Heart right ventricle (tissue), 16 donors: ENCODE data around the gene CFAP157. TPM values are rescaled to one million over a fixed set of nuclear protein-coding genes. Genes with fewer than 3 reads are reported as not detected.

Source experiments
- ATAC-seq, 8 donors: fragments of 200-7000 bp; cut with Tn5 transposase; one replicate each; pipeline ENCODE4 v1.9.1; 2020; ENCODE audit warnings: mild to moderate bottlenecking in 8 of 8, moderate library complexity in 8 of 8, moderate number of reproducible peaks in 1 of 8
- DNase-seq, 2 donors: peaks; one replicate each; pipeline ENCODE4 v3.0.0-alpha.2; 2020
- H3K27ac ChIP-seq, 10 donors: fragments of 200-600 bp; sonication (generic) in 2 of 10; one replicate each; pipeline versions ENCODE4 v1.5.0 to v1.8.0; 2020 to 2022; ENCODE audit warnings: mild to moderate bottlenecking in 3 of 10
- H3K27me3 ChIP-seq, 7 donors: fragments of 200-600 bp; one replicate each; pipeline ENCODE4 v1.8.0; 2021 to 2022; ENCODE audit warnings: mild to moderate bottlenecking in 2 of 7
- H3K36me3 ChIP-seq, 9 donors: fragments of 200-600 bp; sonication (generic) in 1 of 9; one replicate each; pipeline versions ENCODE4 v1.5.0 to v1.8.0; 2020 to 2022; ENCODE audit warnings: mild to moderate bottlenecking in 2 of 9
- H3K4me1 ChIP-seq, 9 donors: fragments of 200-600 bp; sonication (generic) in 1 of 9; one replicate each; pipeline versions ENCODE4 v1.5.0 to v1.8.0; 2020 to 2022; ENCODE audit warnings: mild to moderate bottlenecking in 4 of 9
- H3K4me3 ChIP-seq, 10 donors: fragments of 200-600 bp; sonication (generic) in 2 of 10; one replicate each; pipeline versions ENCODE4 v1.5.0 to v1.8.0; 2020 to 2022; ENCODE audit warnings: mild to moderate bottlenecking in 7 of 10, moderate library complexity in 2 of 10
- H3K9me3 ChIP-seq, 11 donors: fragments of 200-600 bp in 10 of 11; sonication (generic) in 2 of 11; one replicate each; pipeline versions ENCODE4 v1.5.0 to v1.8.0; 2013 to 2022; ENCODE audit warnings: mild to moderate bottlenecking in 2 of 11, control low read depth in 1 of 11, moderate library complexity in 1 of 11
- WGBS, 2 donors: extraction: QIAGEN DNeasy Blood & Tissue Kit; methylation state at CpG; one replicate each; pipeline ENCODE4 v1.1.7; 2013; ENCODE audit warnings: inconsistent platforms in 1 of 2; 5-methylcytosine and 5-hydroxymethylcytosine counted together
- intact Hi-C, 10 donors: fragments of 100-400 bp; cut with DNase I; formaldehyde crosslinking; loops; one replicate each; pipeline versions ENCODE4 v1.11.1 to v1.14.2; 2022
- polyA plus RNA-seq, 2 donors: library from polyadenylated mRNA; stranded (reverse); fragments of 200-250 nt; gene quantifications; one replicate each; pipeline ENCODE4 v1.2.3, GENCODE V29; 2013
- total RNA-seq, 10 donors: library from RNA; stranded (reverse); fragmentation: NEBNext Ultra II Directional in 3 of 10; extraction: Animal tissue kit (Norgen Biotek cat#: 25700) in 3 of 10; gene quantifications; one replicate each; pipeline versions ENCODE4 v1.2.1 to v1.2.4, GENCODE V29; 2021 to 2023
- TF ChIP-seq, protein P1 (sequence below), 9 donors: fragments of 200-600 bp; sonication (generic) in 2 of 9; IDR thresholded peaks; one replicate each; pipeline versions ENCODE4 v1.5.0 to v1.8.0; 2021 to 2022; ENCODE audit warnings: antibody characterized with exemption in 9 of 9, mild to moderate bottlenecking in 5 of 9, moderate library complexity in 1 of 9
- donor health status: Arrhythmogenic right ventricular cardiomyopathy.
- donor health status: ischemic (EF 13 %, LVEDD 7.1; RV severe dilation, severe dysfunction).
- donor health status: healthy with polysubstance abuse.
- donor health status: DM: no; HTN: yes; CAD: no.
- donor health status: DM: no; HTN: no; CAD: no.
- donor health status: ischemic (EF 25% LVEDD 6.9; RV normal size, moderate dysfunction).
- donor health status: ischemic (EF 25% LVEDD 5.7; RV mildly dilated, moderate dysfunction).
- donor health status: healthy.
- donor health status: DM: yes; HTN: yes; CAD: no.
- donor health status: Ischemic cardiomyopathy.
- donor health status: ischemic (EF 35%, LVEDD 5.7; RV mildly dilated, moderate dysfunction).
- donor health status: nonischemic (EF 11% LVEDD 7.7; RV severe dilation, severe dysfunction).
- donor health status: DM: yes; HTN: yes; CAD: no.
- donor health status: PGD.
- donor health status: ischemic (EF 29% LVEDD 5.4; RV normal size, mild dysfunction).
- donor health status: nonischemic (EF 23%, LVEDD 6.1; RV moderate dilation, normal function).

The CFAP157 gene
- total and polyA plus RNA-seq, 12 donors = 0.10 to 0.19 (median 0.14) TPM; not detected in 8

DNA sequence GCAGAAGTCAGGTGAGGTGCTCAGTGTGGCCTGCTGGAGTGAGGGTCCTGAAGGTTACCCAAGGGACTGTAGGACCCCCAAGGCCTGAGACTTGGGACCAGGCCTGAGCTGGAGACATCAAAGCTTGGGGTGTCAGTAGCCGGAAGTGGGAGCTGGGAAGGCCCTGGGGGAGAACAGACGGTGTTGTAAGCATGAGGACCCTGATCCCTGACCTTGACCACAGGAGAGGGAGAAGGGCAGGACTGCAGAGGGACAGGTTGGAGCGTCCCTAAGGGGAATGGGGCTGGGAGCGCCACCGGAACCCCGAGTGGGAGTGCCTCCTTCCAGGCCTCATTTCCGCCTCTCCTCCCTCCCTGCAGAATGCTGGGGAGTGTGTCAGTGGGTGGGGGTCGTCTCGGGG lies 9.6 kb downstream of the CFAP157 start:
- H3K9me3 ChIP-seq = no peaks in the 10 kb centered on the region
- peaks cover 5 to 23% (median 18%) of the 10 kb centered on the region in 9 donors for H3K4me1 ChIP-seq
- no peak for ATAC-seq
- H3K27me3 ChIP-seq = no peaks in the 10 kb centered on the region
- no peak for DNase-seq
- H3K36me3 ChIP-seq = no peaks in the 10 kb centered on the region
- H3K27ac ChIP-seq = peak overlapping the region; percentile 4 to 91 (median 84)
- TF ChIP-seq, protein P1, sequence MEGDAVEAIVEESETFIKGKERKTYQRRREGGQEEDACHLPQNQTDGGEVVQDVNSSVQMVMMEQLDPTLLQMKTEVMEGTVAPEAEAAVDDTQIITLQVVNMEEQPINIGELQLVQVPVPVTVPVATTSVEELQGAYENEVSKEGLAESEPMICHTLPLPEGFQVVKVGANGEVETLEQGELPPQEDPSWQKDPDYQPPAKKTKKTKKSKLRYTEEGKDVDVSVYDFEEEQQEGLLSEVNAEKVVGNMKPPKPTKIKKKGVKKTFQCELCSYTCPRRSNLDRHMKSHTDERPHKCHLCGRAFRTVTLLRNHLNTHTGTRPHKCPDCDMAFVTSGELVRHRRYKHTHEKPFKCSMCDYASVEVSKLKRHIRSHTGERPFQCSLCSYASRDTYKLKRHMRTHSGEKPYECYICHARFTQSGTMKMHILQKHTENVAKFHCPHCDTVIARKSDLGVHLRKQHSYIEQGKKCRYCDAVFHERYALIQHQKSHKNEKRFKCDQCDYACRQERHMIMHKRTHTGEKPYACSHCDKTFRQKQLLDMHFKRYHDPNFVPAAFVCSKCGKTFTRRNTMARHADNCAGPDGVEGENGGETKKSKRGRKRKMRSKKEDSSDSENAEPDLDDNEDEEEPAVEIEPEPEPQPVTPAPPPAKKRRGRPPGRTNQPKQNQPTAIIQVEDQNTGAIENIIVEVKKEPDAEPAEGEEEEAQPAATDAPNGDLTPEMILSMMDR (IDR thresholded peaks at IDR 0.05) = no peak
- H3K4me3 ChIP-seq = peak overlapping the region in 9 of 10 donors; percentile 52 to 95 (median 83)
- intact Hi-C loops = loop anchor here in 3 of 10 donors (5.0 kb wide), 1 partner anchor 104 kb away; the partner anchor contains the start of gene STXBP1 (in 3 of the 3)
- 75 to 81% methylated on average over 9 of the region's 9 CpGs for WGBS, 2 donors

DNA sequence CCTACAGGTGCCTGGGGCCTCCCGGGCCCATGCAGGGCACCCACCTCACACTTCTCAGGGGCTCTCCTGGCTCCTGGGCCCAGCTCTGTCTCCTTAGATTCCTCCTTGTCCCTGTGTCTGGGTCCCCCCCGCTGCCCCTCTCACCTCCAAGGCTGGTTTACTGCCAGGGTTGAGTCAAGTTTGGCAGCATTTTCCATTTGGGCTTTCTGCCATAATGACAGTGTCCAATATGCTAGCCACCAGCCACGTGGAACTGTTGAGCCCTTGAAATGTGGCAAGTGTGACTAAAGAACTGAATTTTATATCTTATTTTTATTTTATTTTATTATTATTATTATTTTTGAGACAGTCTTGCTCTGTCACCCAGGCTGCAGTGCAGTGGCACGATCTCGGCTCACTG lies 11.0 kb downstream of the CFAP157 start:
- TF ChIP-seq, protein P1 (IDR thresholded peaks at IDR 0.05) = no peak
- H3K27me3 ChIP-seq = no peaks in the 10 kb centered on the region
- peaks cover 5 to 23% (median 18%) of the 10 kb centered on the region in 9 donors for H3K4me1 ChIP-seq
- H3K9me3 ChIP-seq = no peaks in the 10 kb centered on the region
- WGBS, 2 donors = 74 to 77% methylated on average over 5 of the region's 5 CpGs
- ATAC-seq (no peak), DNase-seq (no peak)
- intact Hi-C loops = loop anchor here in 3 of 10 donors (5.0 kb wide), 1 partner anchor 105 kb away; the partner anchor contains the start of gene STXBP1 (in 3 of the 3)
- no peak overlapping the region for H3K4me3 ChIP-seq
- H3K36me3 ChIP-seq = no peaks in the 10 kb centered on the region
- H3K27ac ChIP-seq = peak overlapping the region in 3 of 10 donors; percentile 35 to 41 (median 37)

DNA sequence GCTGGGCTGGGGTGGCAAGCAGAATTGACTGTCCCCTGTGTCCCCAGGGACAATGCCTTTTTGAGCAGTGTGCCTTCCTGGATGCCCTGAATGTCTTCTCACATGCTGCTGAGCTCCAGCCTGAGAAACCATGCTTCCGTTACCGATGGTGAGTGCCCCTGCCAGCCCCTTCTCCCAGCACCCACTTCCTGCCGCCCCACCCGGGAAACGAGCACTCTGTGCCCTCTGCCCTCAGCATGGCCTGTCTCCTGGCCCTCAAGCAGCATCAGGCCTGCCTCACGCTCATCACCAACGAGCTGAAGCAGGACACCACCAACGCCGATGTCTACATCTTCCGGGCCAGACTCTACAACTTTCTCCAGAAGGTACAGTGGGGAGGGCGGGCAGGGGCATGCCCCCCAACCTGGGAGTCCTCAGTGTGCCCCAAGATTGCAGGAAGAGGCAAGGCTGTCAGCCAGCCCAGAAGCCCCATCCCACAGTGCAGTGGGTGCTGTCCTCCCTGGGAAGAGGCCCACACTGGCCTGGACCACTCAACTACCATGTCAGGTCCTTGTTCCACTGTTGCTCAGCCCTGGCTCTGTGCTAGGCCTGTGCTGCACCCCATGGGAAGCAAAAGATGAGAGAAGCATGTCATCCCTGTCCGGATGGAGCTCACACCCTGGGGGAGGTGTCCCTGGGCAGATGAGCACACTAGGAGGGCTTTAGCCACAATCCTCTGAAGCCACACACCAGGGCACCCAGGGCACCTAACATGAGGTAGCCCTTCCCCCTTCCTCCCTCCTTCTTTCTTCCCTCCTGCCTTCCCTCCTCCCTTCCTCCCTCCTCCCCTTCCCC lies 13.5 kb downstream of the CFAP157 start:
- 82 to 84% methylated on average over 12 of the region's 12 CpGs for WGBS, 2 donors
- H3K27ac ChIP-seq = peak overlapping the region in 1 of 10 donors; percentile 36
- no peaks in the 10 kb centered on the region for H3K9me3 ChIP-seq
- intact Hi-C loops = loop anchor here in 1 of 10 donors (10.0 kb wide), 1 partner anchor 215 kb away; no protein-coding TSS in a partner anchor
- peaks cover 0 to 25% (median 18%) of the 10 kb centered on the region in 9 donors for H3K4me1 ChIP-seq
- TF ChIP-seq, protein P1 (IDR thresholded peaks at IDR 0.05) = no peak
- H3K27me3 ChIP-seq = peaks cover 0 to 6% (median 0%) of the 10 kb centered on the region in 7 donors
- H3K4me3 ChIP-seq = no peak overlapping the region
- DNase-seq = no peak
- H3K36me3 ChIP-seq = no peaks in the 10 kb centered on the region
- ATAC-seq = no peak

DNA sequence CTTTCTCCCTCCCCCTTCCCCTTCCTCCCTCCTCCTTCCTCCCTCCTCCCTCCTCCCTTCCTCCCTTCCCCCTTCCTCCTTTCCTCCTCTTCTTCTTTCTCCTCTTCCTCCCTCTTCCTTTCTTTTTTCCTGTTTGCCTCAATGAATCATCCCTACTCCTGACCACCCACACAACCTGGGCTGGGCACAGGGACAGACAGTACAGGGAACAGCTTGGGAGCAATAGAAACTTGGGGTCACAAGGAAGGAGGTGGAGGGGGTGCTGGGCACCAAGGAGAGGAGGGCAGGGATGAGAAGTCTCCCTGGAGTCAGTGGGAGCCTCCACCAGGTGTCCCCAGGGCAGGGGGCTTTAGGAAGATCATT lies 14.1 kb downstream of the CFAP157 start:
- TF ChIP-seq, protein P1 (IDR thresholded peaks at IDR 0.05) = no peak
- H3K9me3 ChIP-seq = no peaks in the 10 kb centered on the region
- peaks cover 0 to 25% (median 18%) of the 10 kb centered on the region in 9 donors for H3K4me1 ChIP-seq
- intact Hi-C loops = loop anchor here in 1 of 10 donors (10.0 kb wide), 1 partner anchor 216 kb away; no protein-coding TSS in a partner anchor
- DNase-seq (no peak), ATAC-seq (no peak)
- peaks cover 0 to 6% (median 0%) of the 10 kb centered on the region in 7 donors for H3K27me3 ChIP-seq
- H3K4me3 ChIP-seq = peak overlapping the region in 1 of 10 donors; percentile 9
- no peak overlapping the region for H3K27ac ChIP-seq
- no peaks in the 10 kb centered on the region for H3K36me3 ChIP-seq
